HCT116 (cell line): Measurements from ENCODE around the gene MAP3K8. TPM values are rescaled to one million over a fixed set of nuclear protein-coding genes. Genes with fewer than 3 reads are reported as not detected.

ENCODE experiments used
- ATAC-seq: fragments of 200-7000 bp; cut with Tn5 transposase; 2 replicates; pipeline ENCODE4 v1.9.1; 2020; ENCODE audit warnings: mild to moderate bottlenecking, moderate library complexity
- BruUV-seq: library from RNA; stranded (reverse); fragments of 400-500 nt; replicated peaks from 2 replicates; lab custom pipeline; 2021; lab: Mats Ljungman, UMichigan
- CTCF ChIA-PET: fragments of 300-600 bp; sonication (Branson Sonifier 250); formaldehyde crosslinking; loops from one replicate; lab custom pipeline; 2021; ENCODE audit warnings: antibody characterized with exemption; lab: Charles Lee
- POLR2A ChIA-PET: fragments of 300-600, 350-600 bp; sonication (Branson Sonifier 250); formaldehyde crosslinking; loops from one replicate; lab custom pipeline; 2021; ENCODE audit warnings: antibody characterized with exemption; lab: Charles Lee
- RAD21 ChIA-PET, 2 experiments: fragments of 300-600 bp; sonication (Branson Sonifier 250); formaldehyde crosslinking; loops; one replicate each; lab custom pipeline; 2023; ENCODE audit warnings: low total read pairs in 2 of 2; ENCODE audit not compliant: uncharacterized antibody in 2 of 2, unreplicated experiment in 2 of 2, low non-redundant PET in 1 of 2; lab: Charles Lee
- DNase-seq: peaks from one replicate; pipeline ENCODE4 v3.0.0-alpha.2; 2010; ENCODE audit warnings: low read depth, low spot score
- H2AFZ ChIP-seq: fragments of 200-600 bp; shearing (Covaris generic), sonication (generic); 2 replicates; pipeline ENCODE4 v1.6.1; 2017; ENCODE audit warnings: low read depth, mixed run types, mixed read lengths, antibody characterized with exemption, low read length; ENCODE audit not compliant: poor library complexity, severe bottlenecking
- H3K27ac ChIP-seq: 2 replicates; pipeline ENCODE4 v1.5.1; 2012; ENCODE audit warnings: low read depth, low read length
- H3K27me3 ChIP-seq: fragments of 200-600 bp; sonication (generic); 2 replicates; pipeline ENCODE4 v1.6.1; 2016; ENCODE audit warnings: mixed run types, low read length, mixed read lengths; ENCODE audit not compliant: insufficient read depth
- H3K36me3 ChIP-seq, 2 experiments: fragments of 200-500 bp in 1 of 2; fragments of 200-600 bp in 1 of 2; sonication (Bioruptor generic) in 1 of 2; sonication (generic) in 1 of 2; 2 replicates each; pipeline versions ENCODE4 v1.5.1 to v1.6.1; 2014 to 2016; ENCODE audit warnings: low read length in 2 of 2, inconsistent platforms in 1 of 2, mixed read lengths in 1 of 2, mixed run types in 1 of 2; ENCODE audit not compliant: insufficient read depth in 2 of 2, control insufficient read depth in 1 of 2
- H3K4me1 ChIP-seq, 2 experiments: fragments of 200-600 bp in 1 of 2; sonication (generic) in 1 of 2; 2 replicates each; pipeline versions ENCODE4 v1.5.1 to v1.6.1; 2012 to 2017; ENCODE audit warnings: low read length in 2 of 2, inconsistent platforms in 1 of 2, mild to moderate bottlenecking in 1 of 2, mixed read lengths in 1 of 2, mixed run types in 1 of 2, moderate library complexity in 1 of 2; ENCODE audit not compliant: insufficient read depth in 2 of 2, control insufficient read depth in 1 of 2
- H3K4me2 ChIP-seq: fragments of 200-600 bp; sonication (generic); 2 replicates; pipeline ENCODE4 v1.6.1; 2017; ENCODE audit warnings: mixed run types, low read length, mixed read lengths
- H3K4me3 ChIP-seq, 2 experiments: fragments of 200-600 bp in 1 of 2; sonication (generic) in 1 of 2; replicated peaks in 1 of 2; 2 replicates each; pipeline ENCODE4 v1.5.1; 2011 to 2016; ENCODE audit warnings: low read length in 2 of 2, control low read depth in 1 of 2, low read depth in 1 of 2, mild to moderate bottlenecking in 1 of 2, mixed read lengths in 1 of 2, mixed run types in 1 of 2
- H3K79me2 ChIP-seq: fragments of 200-600 bp; sonication (generic); 2 replicates; pipeline ENCODE4 v1.6.1; 2017; ENCODE audit warnings: mild to moderate bottlenecking, mixed run types, low read length, moderate library complexity, mixed read lengths; ENCODE audit not compliant: insufficient read depth
- H3K9ac ChIP-seq: fragments of 200-600 bp; sonication (generic); 2 replicates; pipeline ENCODE4 v1.6.1; 2016; ENCODE audit warnings: low read length, mixed read lengths
- H3K9me2 ChIP-seq: fragments of 200-600 bp; sonication (generic), shearing (Covaris generic); 2 replicates; pipeline ENCODE4 v1.6.1; 2017; ENCODE audit warnings: mixed run types, mild to moderate bottlenecking, moderate library complexity; ENCODE audit not compliant: insufficient read depth
- H3K9me3 ChIP-seq, 2 experiments: fragments of 200-500 bp in 1 of 2; fragments of 200-600 bp in 1 of 2; sonication (Bioruptor generic) in 1 of 2; sonication (generic) in 1 of 2; 2 replicates each; pipeline ENCODE4 v1.6.1; 2014 to 2017; ENCODE audit warnings: low read length in 2 of 2, mixed read lengths in 2 of 2, inconsistent platforms in 1 of 2, low read depth in 1 of 2, mild to moderate bottlenecking in 1 of 2, mixed run types in 1 of 2, moderate library complexity in 1 of 2; ENCODE audit not compliant: control insufficient read depth in 1 of 2, insufficient read depth in 1 of 2
- H4K20me1 ChIP-seq: fragments of 200-600 bp; sonication (generic), shearing (Covaris generic); 2 replicates; pipeline ENCODE4 v1.6.1; 2017; ENCODE audit warnings: mixed run types, mild to moderate bottlenecking, moderate library complexity; ENCODE audit not compliant: insufficient read depth
- CEBPB ChIP-seq: IDR thresholded peaks from 2 replicates; pipeline ENCODE4 v1.6.1; 2012; ENCODE audit warnings: low read depth
- CTCF ChIP-seq, 3 experiments: fragments of 200-600 bp in 1 of 3; sonication (generic) in 1 of 3; IDR thresholded peaks in 2 of 3; conservative IDR thresholded peaks in 1 of 3; 2 replicates each; pipeline ENCODE4 v1.5.1; 2012 to 2017; ENCODE audit warnings: low read depth in 2 of 3, low read length in 2 of 3, antibody characterized with exemption in 1 of 3, borderline replicate concordance in 1 of 3, control low read depth in 1 of 3, mild to moderate bottlenecking in 1 of 3, mixed read lengths in 1 of 3, mixed run types in 1 of 3, moderate library complexity in 1 of 3; ENCODE audit not compliant: insufficient read depth in 1 of 3
- ELF1 ChIP-seq: IDR thresholded peaks from 2 replicates; pipeline ENCODE4 v1.6.1; 2012; ENCODE audit warnings: low read depth, borderline replicate concordance
- EZH2phosphoT487 ChIP-seq: fragments of 200-600 bp; IDR thresholded peaks from 2 replicates; pipeline ENCODE4 v1.6.1; 2018; ENCODE audit warnings: antibody characterized with exemption, borderline replicate concordance
- FOSL1 ChIP-seq: IDR thresholded peaks from 2 replicates; pipeline ENCODE4 v1.6.1; 2012; ENCODE audit warnings: low read depth
- MAX ChIP-seq: IDR thresholded peaks from 2 replicates; pipeline ENCODE4 v1.6.1; 2012
- POLR2A ChIP-seq: IDR thresholded peaks from 2 replicates; pipeline ENCODE4 v1.7.0; 2011; ENCODE audit warnings: borderline replicate concordance; ENCODE audit not compliant: insufficient read depth, insufficient read length; ENCODE audit errors: extremely low read depth
- RAD21 ChIP-seq: IDR thresholded peaks from 2 replicates; pipeline ENCODE4 v1.6.1; 2012; ENCODE audit warnings: low read depth, mild to moderate bottlenecking
- REST ChIP-seq: IDR thresholded peaks from 2 replicates; pipeline ENCODE4 v1.6.1; 2012; ENCODE audit warnings: low read depth
- SIN3A ChIP-seq: IDR thresholded peaks from 2 replicates; pipeline ENCODE4 v1.6.1; 2012; ENCODE audit warnings: low read depth
- SP1 ChIP-seq: IDR thresholded peaks from 2 replicates; pipeline ENCODE4 v1.6.1; 2012; ENCODE audit warnings: low read depth
- SRF ChIP-seq: IDR thresholded peaks from 2 replicates; pipeline ENCODE4 v1.6.1; 2012; ENCODE audit warnings: low read depth
- TCF7L2 ChIP-seq: IDR thresholded peaks from 2 replicates; pipeline ENCODE4 v1.7.0; 2011; ENCODE audit warnings: borderline replicate concordance, inconsistent platforms; ENCODE audit not compliant: insufficient read depth, insufficient read length; ENCODE audit errors: extremely low read depth
- YY1 ChIP-seq: IDR thresholded peaks from 2 replicates; pipeline ENCODE4 v1.6.1; 2011; ENCODE audit warnings: low read length, low read depth, moderate library complexity, mild to moderate bottlenecking; ENCODE audit not compliant: insufficient replicate concordance; ENCODE audit errors: extremely low read depth
- ZBTB33 ChIP-seq: IDR thresholded peaks from 2 replicates; pipeline ENCODE4 v1.6.1; 2011; ENCODE audit warnings: mild to moderate bottlenecking, low read length, moderate library complexity; ENCODE audit not compliant: insufficient replicate concordance; ENCODE audit errors: extremely low read depth
- ZNF274 ChIP-seq: fragments of 200-500 bp; sonication (Bioruptor generic); IDR thresholded peaks from 2 replicates; pipeline ENCODE4 v1.6.1; 2014; ENCODE audit warnings: mild to moderate bottlenecking, low read depth, low read length, inconsistent platforms
- intact Hi-C: fragments of 100-400 bp; cut with micrococcal nuclease; formaldehyde crosslinking; loops from 2 replicates; pipeline ENCODE4 v1.10.0; 2022
- total RNA-seq: library from RNA; stranded (reverse); gene quantifications from one replicate; pipeline ENCODE4 v1.2.1, GENCODE V29; 2021; ENCODE audit not compliant: unreplicated experiment

The MAP3K8 gene
- total RNA-seq, 1 experiment from 2014 or later = 4.5 TPM

- no peak for DNase-seq
- no peaks in the 10 kb centered on the region for H4K20me1 ChIP-seq
- H3K27me3 ChIP-seq = no peaks in the 10 kb centered on the region
- H3K36me3 ChIP-seq = no peaks in the 10 kb centered on the region
- no peak overlapping the region for H3K27ac ChIP-seq
- H3K79me2 ChIP-seq = no peaks in the 10 kb centered on the region
- no peaks in the 10 kb centered on the region for H3K9me2 ChIP-seq
- intact Hi-C loops = no loop called here
- no peak overlapping the region for H3K9ac ChIP-seq
- no peak overlapping the region for H3K4me2 ChIP-seq
- peaks cover 0 to 3% of the 10 kb centered on the region in 2 experiments; a peak in 1 of 4 replicates for H3K4me1 ChIP-seq
- BruUV-seq = no TSS peak
- POLR2A ChIA-PET = no interaction called here
- no peaks in the 10 kb centered on the region for H3K9me3 ChIP-seq
- H2AFZ ChIP-seq = no peak overlapping the region
- H3K4me3 ChIP-seq = no peak overlapping the region
- TF ChIP-seq CTCF (IDR thresholded peaks at IDR 0.05 in 2 of 3, conservative IDR thresholded peaks at IDR 0.05 in 1 of 3; ENCODE audit: borderline replicate concordance in 1 of 3, insufficient read depth in 1 of 3, low read depth in 2 of 3, low read length in 2 of 3) (no peak), SP1 (no peak), ZNF274 (no peak), REST (no peak), MAX (no peak), EZH2phosphoT487 (no peak), SRF (no peak), POLR2A (no peak), CEBPB (no peak), ZBTB33 (no peak), TCF7L2 (no peak), YY1 (no peak), RAD21 (no peak), SIN3A (no peak), ELF1 (no peak), FOSL1 (no peak)
- TF ChIP-seq, all 23 proteins: peak for 0
- RAD21 ChIA-PET = interaction anchor here in 1 of 2 experiments (0.5 kb wide), 1 partner anchor 11 kb away, joined by 5 read pairs; no protein-coding TSS in a partner anchor
- ATAC-seq = no peak
- CTCF ChIA-PET = interaction anchor here (3.1 kb wide), 1 partner anchor 175 kb away, joined by 17 read pairs; no protein-coding TSS in a partner anchor
Observed at GRCh38 chr10:30415593-30415992, 18.4 kb upstream of the MAP3K8 start.
